Pancreas (tissue), 10 donors: ENCODE data around the gene MRPL20. TPM values are rescaled to one million over a fixed set of nuclear protein-coding genes. Genes with fewer than 3 reads are reported as not detected.
A peak's percentile ranks its signal among the peaks of the same experiment; 100 is the strongest.
"Not testable (repeated sequence)": the region's sequence is repeated elsewhere in the genome, so short reads cannot be mapped to it uniquely, and the experiment has no call there.

Source experiments
- ATAC-seq, 4 donors: fragments of 200-7000 bp; cut with Tn5 transposase; one replicate each; pipeline versions ENCODE4 v1.8.0 to v1.9.1; 2020; ENCODE audit warnings: mild to moderate bottlenecking in 4 of 4, moderate library complexity in 4 of 4
- DNase-seq, 6 donors: peaks; one replicate each; pipeline ENCODE4 v3.0.0-alpha.2; 2020
- FAIRE-seq: peaks from 2 replicates; lab custom pipeline; 2012; peaks lifted over from hg19 to GRCh38; lab: Jason Lieb, UNC
- H3K27ac ChIP-seq, 4 donors: fragments of 200-600 bp; sonication (generic); 1 replicate in 3 of 4; 2 replicates in 1 of 4; pipeline versions ENCODE4 v1.5.0 to v1.8.0; 2020
- H3K27me3 ChIP-seq, 4 donors: fragments of 200-600 bp; one replicate each; pipeline ENCODE4 v1.8.0; 2021
- H3K36me3 ChIP-seq, 3 donors: fragments of 200-600 bp; sonication (generic) in 1 of 3; one replicate each; pipeline versions ENCODE4 v1.5.0 to v1.8.0; 2020 to 2021
- H3K4me1 ChIP-seq, 3 donors: fragments of 200-600 bp; one replicate each; pipeline ENCODE4 v1.8.0; 2021
- H3K4me3 ChIP-seq, 4 donors: fragments of 200-600 bp; sonication (generic) in 2 of 4; one replicate each; pipeline versions ENCODE4 v1.5.0 to v1.8.0; 2020 to 2021
- H3K9me3 ChIP-seq, 4 donors: fragments of 200-600 bp; one replicate each; pipeline ENCODE4 v1.8.0; 2021
- WGBS, 2 donors: extraction: QIAGEN DNeasy Blood & Tissue Kit; methylation state at CpG; one replicate each; pipeline ENCODE4 v1.1.7; 2013; 5-methylcytosine and 5-hydroxymethylcytosine counted together
- intact Hi-C, 3 donors: fragments of 100-400 bp; cut with DNase I; formaldehyde crosslinking; loops; one replicate each; pipeline versions ENCODE4 v1.11.1 to v1.14.2; 2022
- polyA plus RNA-seq, 2 donors: library from polyadenylated mRNA; stranded (reverse); fragments of 200-250 nt; gene quantifications; one replicate each; pipeline ENCODE4 v1.2.3, GENCODE V29; 2013
- total RNA-seq, 6 donors: library from RNA; stranded (reverse); fragmentation: NEBNext Ultra II Directional in 4 of 6; extraction: Animal tissue kit (Norgen Biotek cat#: 25700) in 4 of 6; gene quantifications; one replicate each; pipeline versions ENCODE4 v1.2.1 to v1.2.4, GENCODE V29; 2021 to 2023
- TF ChIP-seq, protein P1 (sequence below), 4 donors: fragments of 200-600 bp; sonication (generic) in 3 of 4; IDR thresholded peaks; one replicate each; pipeline versions ENCODE4 v1.5.0 to v1.8.0; 2021; ENCODE audit warnings: antibody characterized with exemption in 4 of 4
- donor health status: healthy with polysubstance abuse.
- donor health status: DM: no; HTN: no; CAD: no; lungs with moderate emphysema.
- donor health status: DM: no; HTN: no; CAD: no.
- donor health status: control.
- donor health status: control.
- donor health status: Bipolar disorder and iron deficiency.
- donor health status: DM: yes; HTN: yes; CAD: no.
- donor health status: DM: no; HTN: no; CAD: no.
- donor health status: DM: no; HTN: no; CAD: no.
- donor health status: DM: yes; HTN: yes; CAD: no.

The MRPL20 gene
- total and polyA plus RNA-seq, 8 donors, result 42.1 to 121 (median 56.6) TPM

DNA sequence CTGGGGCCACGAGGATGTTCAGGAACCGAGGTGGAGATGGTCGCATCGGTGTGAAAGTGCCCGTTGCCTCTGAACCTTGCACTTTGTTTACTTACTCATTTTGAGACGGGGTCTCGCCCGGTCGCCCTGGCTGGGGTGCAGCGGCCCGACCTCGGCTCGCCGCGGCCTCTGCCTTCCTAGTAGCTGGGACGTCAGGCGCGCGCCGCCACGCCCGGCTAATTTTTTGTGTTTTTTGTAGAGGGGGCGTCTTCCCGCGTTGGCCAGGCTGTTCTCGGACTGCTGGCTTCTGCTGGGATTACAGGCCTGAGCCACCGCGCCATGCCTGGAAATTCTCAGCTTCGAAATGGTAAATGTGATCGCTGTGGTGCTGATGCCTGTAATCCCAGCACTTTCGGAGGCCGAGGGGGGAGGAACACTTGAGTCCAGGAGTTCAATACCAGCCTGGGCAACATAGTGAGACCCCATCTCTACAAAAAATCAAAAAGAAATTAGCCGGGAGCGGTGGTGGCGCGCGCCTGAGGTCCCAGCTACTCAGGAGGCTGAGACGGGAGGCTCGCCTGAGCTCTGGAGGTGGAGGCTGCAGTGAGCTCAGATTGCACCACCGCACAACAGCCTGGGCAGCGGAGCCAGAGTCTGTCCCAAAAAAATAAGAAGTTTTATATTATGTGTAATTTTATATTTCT is 684 bp upstream of the MRPL20 start:
- FAIRE-seq, result no peak
- H3K4me3 ChIP-seq, result peak overlapping the region; percentile 84 to 99 (median 98)
- H3K27ac ChIP-seq, result peak overlapping the region; percentile 66 to 70 (median 69)
- intact Hi-C loops, result no loop called here
- peak in 2 of 4 donors; percentile 15 to 25 for ATAC-seq
- TF ChIP-seq, protein P1, sequence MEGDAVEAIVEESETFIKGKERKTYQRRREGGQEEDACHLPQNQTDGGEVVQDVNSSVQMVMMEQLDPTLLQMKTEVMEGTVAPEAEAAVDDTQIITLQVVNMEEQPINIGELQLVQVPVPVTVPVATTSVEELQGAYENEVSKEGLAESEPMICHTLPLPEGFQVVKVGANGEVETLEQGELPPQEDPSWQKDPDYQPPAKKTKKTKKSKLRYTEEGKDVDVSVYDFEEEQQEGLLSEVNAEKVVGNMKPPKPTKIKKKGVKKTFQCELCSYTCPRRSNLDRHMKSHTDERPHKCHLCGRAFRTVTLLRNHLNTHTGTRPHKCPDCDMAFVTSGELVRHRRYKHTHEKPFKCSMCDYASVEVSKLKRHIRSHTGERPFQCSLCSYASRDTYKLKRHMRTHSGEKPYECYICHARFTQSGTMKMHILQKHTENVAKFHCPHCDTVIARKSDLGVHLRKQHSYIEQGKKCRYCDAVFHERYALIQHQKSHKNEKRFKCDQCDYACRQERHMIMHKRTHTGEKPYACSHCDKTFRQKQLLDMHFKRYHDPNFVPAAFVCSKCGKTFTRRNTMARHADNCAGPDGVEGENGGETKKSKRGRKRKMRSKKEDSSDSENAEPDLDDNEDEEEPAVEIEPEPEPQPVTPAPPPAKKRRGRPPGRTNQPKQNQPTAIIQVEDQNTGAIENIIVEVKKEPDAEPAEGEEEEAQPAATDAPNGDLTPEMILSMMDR (IDR thresholded peaks at IDR 0.05), result no peak
- 7 to 8% methylated on average over 41 of the region's 41 CpGs for WGBS, 2 donors
- peaks cover 0 to 14% (median 6%) of the 10 kb centered on the region in 3 donors for H3K36me3 ChIP-seq
- H3K9me3 ChIP-seq, result no peaks in the 10 kb centered on the region
- peaks cover 14 to 20% (median 15%) of the 10 kb centered on the region in 3 donors for H3K4me1 ChIP-seq
- DNase-seq, result peak in 2 of 6 donors; percentile 53 to 64
- no peaks in the 10 kb centered on the region for H3K27me3 ChIP-seq

DNA sequence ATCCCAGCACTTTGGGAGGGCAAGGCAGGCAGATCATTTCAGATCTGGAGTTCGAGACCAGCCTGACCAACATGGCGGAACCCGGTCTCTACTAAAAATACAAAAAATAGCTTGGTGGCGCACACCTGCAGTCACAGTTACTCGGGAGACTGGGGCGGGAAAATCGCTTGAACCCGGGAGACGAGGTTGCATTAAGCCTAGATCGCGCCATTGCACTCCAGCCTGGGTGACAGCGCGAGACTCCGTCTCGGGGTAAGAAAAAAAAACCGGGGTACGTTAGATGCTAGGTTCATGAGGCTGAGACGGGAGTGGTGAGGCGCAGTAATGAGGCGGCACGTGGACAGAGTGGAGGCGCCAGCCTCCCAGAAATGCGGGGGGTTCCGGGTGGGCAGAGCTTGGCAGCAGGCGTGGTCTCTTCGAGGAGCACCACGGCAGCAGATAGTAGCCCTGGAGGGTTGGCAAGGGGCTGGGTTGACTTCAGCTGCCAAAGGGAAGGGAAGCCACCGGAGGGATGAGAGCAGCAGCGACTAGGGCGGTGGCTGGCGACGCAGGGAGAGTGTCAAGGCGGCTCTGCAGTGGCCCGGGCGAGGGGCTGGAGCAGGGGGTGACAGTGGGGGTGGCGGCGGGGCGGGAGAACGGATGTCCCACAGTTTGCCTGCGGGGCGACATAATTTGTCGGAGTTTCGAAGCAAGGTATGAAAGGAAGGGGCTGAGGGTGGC is 832 bp downstream of the MRPL20 start:
- FAIRE-seq (no peak), DNase-seq (peak in 2 of 6 donors; percentile 13 to 61), ATAC-seq (peak in 1 of 4 donors; percentile 1)
- Histone ChIP-seq H3K27ac (peak overlapping the region in 2 of 4 donors; percentile 66 to 69), H3K9me3 (no peaks in the 10 kb centered on the region), H3K27me3 (no peaks in the 10 kb centered on the region), H3K4me1 (peaks cover 14 to 20% (median 15%) of the 10 kb centered on the region in 3 donors), H3K36me3 (peaks cover 0 to 14% (median 13%) of the 10 kb centered on the region in 3 donors), H3K4me3 (peak overlapping the region; percentile 84 to 99 (median 98))
- 33 to 39% methylated on average over 43 of the region's 43 CpGs for WGBS, 2 donors
- TF ChIP-seq, protein P1 (IDR thresholded peaks at IDR 0.05), result no peak
- intact Hi-C loops, result no loop called here

DNA sequence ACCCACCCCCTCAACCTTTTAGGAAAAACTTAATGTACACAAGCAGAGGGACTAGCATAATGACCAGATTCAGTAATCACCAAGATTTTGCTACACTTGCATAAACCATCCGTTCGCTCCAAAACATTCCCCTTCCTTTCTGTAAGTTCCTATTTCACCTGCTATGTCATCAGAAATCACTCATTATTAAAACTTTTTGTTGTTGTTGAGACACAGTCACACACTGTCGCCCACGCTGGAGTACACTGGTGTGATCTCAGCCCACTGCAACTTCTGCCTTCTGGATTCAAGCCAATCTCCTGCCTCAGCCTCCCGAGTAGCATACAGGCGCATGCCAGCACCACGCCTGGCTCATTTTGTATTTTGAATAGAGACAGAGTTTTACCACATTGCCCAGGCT is 3.4 kb downstream of the MRPL20 start:
- peaks cover 0 to 14% (median 13%) of the 10 kb centered on the region in 3 donors for H3K36me3 ChIP-seq
- no peak for ATAC-seq

DNA sequence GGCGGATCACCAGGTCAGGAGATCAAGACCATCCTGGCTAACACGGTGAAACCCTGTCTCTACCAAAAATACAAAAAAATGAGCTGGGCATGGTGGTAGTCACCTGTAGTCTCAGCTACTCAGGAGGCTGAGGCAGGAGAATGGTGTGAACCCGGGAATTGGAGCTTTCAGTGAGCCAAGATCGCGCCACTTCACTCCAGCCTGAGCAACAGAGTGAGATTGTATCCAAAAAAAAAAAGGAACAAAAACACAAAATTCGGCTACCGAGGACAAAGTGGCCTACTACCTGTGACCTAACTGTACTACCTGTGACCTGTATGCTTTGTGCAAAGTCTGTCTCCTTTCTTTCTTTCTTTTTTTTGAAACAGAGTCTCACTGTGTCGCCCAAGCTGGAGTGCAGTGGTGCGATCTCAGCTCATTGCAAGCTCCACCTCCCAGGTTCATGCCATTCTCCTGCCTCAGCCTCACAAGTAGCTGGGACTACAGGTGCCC is 4.1 kb downstream of the MRPL20 start:
- not testable (repeated sequence) for H3K27me3 ChIP-seq, H3K27ac ChIP-seq, H3K4me3 ChIP-seq, FAIRE-seq, ATAC-seq, DNase-seq, H3K9me3 ChIP-seq
- Histone ChIP-seq H3K4me1 (peaks cover 11 to 26% (median 19%) of the 10 kb centered on the region in 3 donors), H3K36me3 (peaks cover 0 to 14% (median 13%) of the 10 kb centered on the region in 3 donors)
- intact Hi-C loops, result loop anchor here in 2 of 3 donors (5.0 kb wide), 2 partner anchors 34 to 39 kb away; partner anchors contain the start of gene VWA1 (in 1 of the 2)
- WGBS, 2 donors, result 89% methylated on average over 9 of the region's 9 CpGs

More for the DNA sequence above, 3.4 kb downstream of the MRPL20 start:
- intact Hi-C loops, result loop anchor here in 2 of 3 donors (5.0 kb wide), 2 partner anchors 34 to 39 kb away; partner anchors contain the start of gene VWA1 (in 1 of the 2)
- no peaks in the 10 kb centered on the region for H3K9me3 ChIP-seq
- no peak overlapping the region for H3K27ac ChIP-seq
- TF ChIP-seq, protein P1 (IDR thresholded peaks at IDR 0.05), result no peak
- 84 to 88% methylated on average over 7 of the region's 7 CpGs for WGBS, 2 donors
- no peak overlapping the region for H3K4me3 ChIP-seq
- H3K27me3 ChIP-seq, result no peaks in the 10 kb centered on the region
- peaks cover 15 to 29% (median 23%) of the 10 kb centered on the region in 3 donors for H3K4me1 ChIP-seq
- no peak for FAIRE-seq
- peak in 1 of 6 donors; percentile 26 for DNase-seq
